DOHH2 (cell line): ENCODE results near the gene SELENOW.
"Not testable (repeated sequence)": the region's sequence is repeated elsewhere in the genome, so short reads cannot be mapped to it uniquely, and the experiment has no call there.

ENCODE experiments used
- CTCF ChIP-seq: fragments of 200-600 bp; sonication (generic); IDR thresholded peaks from one replicate; pipeline ENCODE4 v1.5.1; 2014; ENCODE audit warnings: antibody characterized with exemption, mild to moderate bottlenecking, low read depth, low read length; ENCODE audit not compliant: poor library complexity, severe bottlenecking
- EZH2phosphoT487 ChIP-seq: fragments of 200-600 bp; sonication (generic); IDR thresholded peaks from 2 replicates; pipeline ENCODE4 v1.6.1; 2017; ENCODE audit warnings: borderline replicate concordance, mild to moderate bottlenecking, antibody characterized with exemption, low read length, moderate library complexity, mixed read lengths

DNA sequence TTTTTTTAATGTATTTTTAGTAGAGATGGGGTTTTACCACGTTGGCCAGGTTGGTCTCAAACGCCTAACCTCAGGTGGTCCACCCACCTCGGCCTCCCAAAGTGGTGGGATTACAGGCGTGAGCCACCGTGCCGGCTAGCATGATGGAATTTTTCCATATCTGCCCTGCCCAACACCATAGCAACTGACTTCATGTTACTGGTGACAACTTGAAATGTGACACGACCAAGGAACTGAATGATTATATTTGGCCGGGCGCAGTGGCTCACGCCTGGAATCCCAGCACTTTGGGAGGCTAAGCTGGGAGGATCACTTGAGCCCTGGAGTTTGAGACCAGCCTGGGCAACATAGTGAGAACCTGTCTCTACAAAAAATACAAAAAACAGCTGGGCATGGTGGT, 8.8 kb downstream of the SELENOW start:
- TF ChIP-seq CTCF, EZH2phosphoT487: not testable (repeated sequence)
